Stomach (tissue), 4 donors: ENCODE data around the gene DEPDC5.

Source experiments
- EP300 ChIP-seq: sonication (generic); formaldehyde crosslinking; IDR thresholded peaks from one replicate; pipeline ENCODE4 v1.6.1; 2017; ENCODE audit warnings: antibody characterized with exemption
- POLR2AphosphoS5 ChIP-seq, 3 donors: sonication (generic); formaldehyde crosslinking; IDR thresholded peaks; one replicate each; pipeline ENCODE4 v1.6.1; 2016; ENCODE audit warnings: antibody characterized with exemption in 3 of 3
- TF ChIP-seq, protein P1 (sequence below), 7 experiments: fragments of 450-650 bp in 4 of 7; fragments of 200-600 bp in 3 of 7; sonication (generic) in 3 of 7; IDR thresholded peaks; one replicate each; pipeline ENCODE4 v1.5.1; 2016 to 2019; ENCODE audit warnings: antibody characterized with exemption in 7 of 7, control low read depth in 2 of 7, mild to moderate bottlenecking in 1 of 7

DNA sequence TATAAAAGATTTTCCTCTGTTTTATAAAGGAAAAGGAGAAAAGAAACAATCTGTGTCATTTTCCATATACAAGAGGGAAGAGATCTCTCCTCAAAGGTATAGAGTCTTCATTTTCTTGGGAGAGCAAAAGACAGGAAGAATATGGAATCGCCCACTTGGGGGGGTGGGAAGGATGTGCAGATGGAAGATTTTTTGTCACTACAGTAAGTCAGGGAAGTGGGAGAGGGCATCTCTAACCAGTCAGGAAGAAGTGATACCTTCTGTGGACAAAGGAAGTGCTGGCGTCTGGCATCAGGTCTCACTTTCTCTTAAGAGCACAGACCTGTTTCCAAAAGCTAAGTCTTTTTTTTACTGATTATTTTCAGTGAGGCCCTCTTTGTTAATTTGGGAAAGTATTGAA lies 5.3 kb upstream of the DEPDC5 start:
- TF ChIP-seq, protein P1, sequence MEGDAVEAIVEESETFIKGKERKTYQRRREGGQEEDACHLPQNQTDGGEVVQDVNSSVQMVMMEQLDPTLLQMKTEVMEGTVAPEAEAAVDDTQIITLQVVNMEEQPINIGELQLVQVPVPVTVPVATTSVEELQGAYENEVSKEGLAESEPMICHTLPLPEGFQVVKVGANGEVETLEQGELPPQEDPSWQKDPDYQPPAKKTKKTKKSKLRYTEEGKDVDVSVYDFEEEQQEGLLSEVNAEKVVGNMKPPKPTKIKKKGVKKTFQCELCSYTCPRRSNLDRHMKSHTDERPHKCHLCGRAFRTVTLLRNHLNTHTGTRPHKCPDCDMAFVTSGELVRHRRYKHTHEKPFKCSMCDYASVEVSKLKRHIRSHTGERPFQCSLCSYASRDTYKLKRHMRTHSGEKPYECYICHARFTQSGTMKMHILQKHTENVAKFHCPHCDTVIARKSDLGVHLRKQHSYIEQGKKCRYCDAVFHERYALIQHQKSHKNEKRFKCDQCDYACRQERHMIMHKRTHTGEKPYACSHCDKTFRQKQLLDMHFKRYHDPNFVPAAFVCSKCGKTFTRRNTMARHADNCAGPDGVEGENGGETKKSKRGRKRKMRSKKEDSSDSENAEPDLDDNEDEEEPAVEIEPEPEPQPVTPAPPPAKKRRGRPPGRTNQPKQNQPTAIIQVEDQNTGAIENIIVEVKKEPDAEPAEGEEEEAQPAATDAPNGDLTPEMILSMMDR (IDR thresholded peaks at IDR 0.05), result no peak
- TF ChIP-seq EP300, result no peak
- no peak for TF ChIP-seq POLR2AphosphoS5 (IDR thresholded peaks at IDR 0.05)
